Upper lobe of right lung (tissue), 1 donor: ENCODE measurements around the gene GRIK3. TPM values are rescaled to one million over a fixed set of nuclear protein-coding genes. Genes with fewer than 3 reads are reported as not detected.

Experiments used
- ATAC-seq: fragments of 200-7000 bp; cut with Tn5 transposase; one replicate; pipeline ENCODE4 v1.9.1; 2020; ENCODE audit warnings: mild to moderate bottlenecking, moderate library complexity
- DNase-seq: peaks from one replicate; pipeline ENCODE4 v3.0.0-alpha.2; 2020
- H3K27ac ChIP-seq: fragments of 200-600 bp; one replicate; pipeline ENCODE4 v1.8.0; 2022
- H3K27me3 ChIP-seq: fragments of 200-600 bp; one replicate; pipeline ENCODE4 v1.8.0; 2022; ENCODE audit warnings: mild to moderate bottlenecking
- H3K36me3 ChIP-seq: fragments of 200-600 bp; one replicate; pipeline ENCODE4 v1.8.0; 2022
- H3K4me1 ChIP-seq: fragments of 200-600 bp; one replicate; pipeline ENCODE4 v1.8.0; 2022
- H3K4me3 ChIP-seq: fragments of 200-600 bp; one replicate; pipeline ENCODE4 v1.8.0; 2022; ENCODE audit warnings: mild to moderate bottlenecking
- H3K9me3 ChIP-seq: fragments of 200-600 bp; one replicate; pipeline ENCODE4 v1.8.0; 2022
- intact Hi-C: fragments of 100-400 bp; cut with DNase I; formaldehyde crosslinking; loops from one replicate; pipeline ENCODE4 v1.11.0; 2022
- total RNA-seq: library from RNA; stranded (reverse); fragmentation: NEBNext Ultra II Directional; extraction: Animal tissue kit (Norgen Biotek cat#: 25700); gene quantifications from one replicate; pipeline ENCODE4 v1.2.1, GENCODE V29; 2021
- TF ChIP-seq, protein P1 (sequence below): fragments of 200-600 bp; IDR thresholded peaks from one replicate; pipeline ENCODE4 v1.8.0; 2022; ENCODE audit warnings: antibody characterized with exemption
- donor health status: DM: no; HTN: yes; CAD: no; lungs with severe emphysema.

GRIK3 gene
- total RNA-seq, 1 donor from 2014 or later: not detected

DNA sequence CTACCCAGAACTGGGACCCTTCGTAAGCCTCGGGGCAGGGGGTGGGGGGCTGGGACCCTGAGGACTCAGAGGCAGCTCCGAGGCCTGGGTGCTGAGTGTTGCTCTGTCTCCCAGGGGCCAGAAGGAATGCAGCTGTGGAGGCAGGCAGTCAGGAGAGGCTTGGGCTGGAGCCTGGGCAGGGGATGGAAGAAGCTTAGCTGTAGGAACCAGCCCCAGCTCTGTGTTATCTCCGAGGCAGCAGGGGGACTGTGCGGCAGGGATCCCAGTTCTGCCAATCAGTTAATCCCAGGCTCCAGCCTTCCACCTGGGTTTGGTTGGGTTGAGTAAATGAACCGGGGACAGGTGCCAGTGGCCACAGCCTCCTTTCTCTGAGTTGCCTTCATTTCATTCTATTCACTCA lies 8.2 kb upstream of the GRIK3 start:
- H3K36me3 ChIP-seq: no peaks in the 10 kb centered on the region
- no peak for ATAC-seq
- H3K4me1 ChIP-seq: no peaks in the 10 kb centered on the region
- no peak overlapping the region for H3K27ac ChIP-seq
- DNase-seq: no peak
- no peaks in the 10 kb centered on the region for H3K9me3 ChIP-seq
- H3K27me3 ChIP-seq: peaks cover 62% of the 10 kb centered on the region
- no peak overlapping the region for H3K4me3 ChIP-seq
- intact Hi-C loops: no loop called here
- TF ChIP-seq, protein P1, sequence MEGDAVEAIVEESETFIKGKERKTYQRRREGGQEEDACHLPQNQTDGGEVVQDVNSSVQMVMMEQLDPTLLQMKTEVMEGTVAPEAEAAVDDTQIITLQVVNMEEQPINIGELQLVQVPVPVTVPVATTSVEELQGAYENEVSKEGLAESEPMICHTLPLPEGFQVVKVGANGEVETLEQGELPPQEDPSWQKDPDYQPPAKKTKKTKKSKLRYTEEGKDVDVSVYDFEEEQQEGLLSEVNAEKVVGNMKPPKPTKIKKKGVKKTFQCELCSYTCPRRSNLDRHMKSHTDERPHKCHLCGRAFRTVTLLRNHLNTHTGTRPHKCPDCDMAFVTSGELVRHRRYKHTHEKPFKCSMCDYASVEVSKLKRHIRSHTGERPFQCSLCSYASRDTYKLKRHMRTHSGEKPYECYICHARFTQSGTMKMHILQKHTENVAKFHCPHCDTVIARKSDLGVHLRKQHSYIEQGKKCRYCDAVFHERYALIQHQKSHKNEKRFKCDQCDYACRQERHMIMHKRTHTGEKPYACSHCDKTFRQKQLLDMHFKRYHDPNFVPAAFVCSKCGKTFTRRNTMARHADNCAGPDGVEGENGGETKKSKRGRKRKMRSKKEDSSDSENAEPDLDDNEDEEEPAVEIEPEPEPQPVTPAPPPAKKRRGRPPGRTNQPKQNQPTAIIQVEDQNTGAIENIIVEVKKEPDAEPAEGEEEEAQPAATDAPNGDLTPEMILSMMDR: no peak

DNA sequence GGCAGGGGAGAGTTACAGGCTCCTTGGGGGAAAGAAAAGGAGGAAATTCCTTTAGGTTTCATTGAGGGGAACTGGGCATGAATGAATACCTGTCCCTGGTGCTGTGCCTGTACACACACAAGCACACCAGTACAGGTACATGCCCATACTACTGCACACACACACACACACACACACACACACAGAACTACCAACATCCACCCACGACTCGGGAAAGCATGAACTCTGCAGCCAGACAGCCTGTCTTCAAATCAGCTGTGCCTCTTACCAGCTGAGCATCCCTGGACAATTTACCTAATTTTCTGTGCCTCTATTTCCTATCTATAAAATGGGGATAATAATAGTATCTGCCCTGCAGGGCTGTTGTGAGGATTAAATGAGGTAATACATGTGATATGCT lies 7.2 kb upstream of the GRIK3 start:
- H3K27me3 ChIP-seq: peaks cover 71% of the 10 kb centered on the region
- no peak overlapping the region for H3K4me3 ChIP-seq
- intact Hi-C loops: no loop called here
- ATAC-seq (no peak), DNase-seq (no peak)
- no peaks in the 10 kb centered on the region for H3K9me3 ChIP-seq
- no peak overlapping the region for H3K27ac ChIP-seq
- TF ChIP-seq, protein P1: no peak
- no peaks in the 10 kb centered on the region for H3K36me3 ChIP-seq
- no peaks in the 10 kb centered on the region for H3K4me1 ChIP-seq

DNA sequence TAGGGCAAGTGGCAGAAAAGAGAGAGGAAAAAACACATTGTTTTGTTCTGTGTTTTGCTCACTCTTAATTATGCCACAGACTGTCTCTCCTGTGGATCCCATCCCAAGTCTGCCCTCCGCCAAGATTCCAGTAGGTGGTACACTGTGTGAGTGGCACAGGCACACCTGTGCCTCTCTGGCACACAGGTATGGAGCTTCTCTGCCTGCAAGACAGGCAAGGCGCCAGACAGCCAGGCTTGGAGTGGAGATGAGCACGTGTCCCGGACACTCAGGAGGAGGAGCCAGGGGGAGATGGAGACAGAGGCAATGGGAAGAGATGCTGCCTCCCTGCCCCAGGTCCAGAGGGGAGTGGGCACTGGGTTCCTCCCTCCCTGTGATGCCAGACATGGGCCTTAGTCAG lies 6.5 kb upstream of the GRIK3 start:
- Histone ChIP-seq H3K27ac (no peak overlapping the region), H3K27me3 (peaks cover 78% of the 10 kb centered on the region), H3K9me3 (no peaks in the 10 kb centered on the region), H3K4me1 (no peaks in the 10 kb centered on the region), H3K36me3 (no peaks in the 10 kb centered on the region), H3K4me3 (no peak overlapping the region)
- intact Hi-C loops: no loop called here
- ATAC-seq (no peak), DNase-seq (no peak)
- TF ChIP-seq, protein P1: no peak

DNA sequence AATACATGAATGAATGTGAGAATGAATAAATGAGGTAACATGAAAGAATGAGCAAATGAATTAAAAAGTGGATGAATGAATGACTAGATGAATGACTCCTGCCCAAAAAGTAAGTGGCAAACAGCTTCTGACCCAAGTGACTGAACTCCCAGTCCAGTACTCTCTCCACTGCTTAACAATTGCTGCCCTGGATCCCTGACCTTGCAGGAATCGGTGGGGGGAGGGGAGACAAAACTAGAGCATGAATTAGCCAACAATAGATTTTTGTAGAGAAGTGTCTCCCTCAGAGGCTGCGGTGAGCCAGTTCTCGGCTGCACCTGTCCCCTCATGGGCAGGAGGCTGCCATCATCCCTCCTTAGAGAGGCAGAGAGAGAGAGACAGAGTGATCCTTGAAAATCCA lies 5.9 kb upstream of the GRIK3 start:
- H3K9me3 ChIP-seq: no peaks in the 10 kb centered on the region
- no peaks in the 10 kb centered on the region for H3K36me3 ChIP-seq
- H3K4me3 ChIP-seq: no peak overlapping the region
- H3K27ac ChIP-seq: no peak overlapping the region
- no peaks in the 10 kb centered on the region for H3K4me1 ChIP-seq
- DNase-seq (no peak), ATAC-seq (no peak)
- peaks cover 81% of the 10 kb centered on the region for H3K27me3 ChIP-seq
- TF ChIP-seq, protein P1: no peak
- intact Hi-C loops: no loop called here

DNA sequence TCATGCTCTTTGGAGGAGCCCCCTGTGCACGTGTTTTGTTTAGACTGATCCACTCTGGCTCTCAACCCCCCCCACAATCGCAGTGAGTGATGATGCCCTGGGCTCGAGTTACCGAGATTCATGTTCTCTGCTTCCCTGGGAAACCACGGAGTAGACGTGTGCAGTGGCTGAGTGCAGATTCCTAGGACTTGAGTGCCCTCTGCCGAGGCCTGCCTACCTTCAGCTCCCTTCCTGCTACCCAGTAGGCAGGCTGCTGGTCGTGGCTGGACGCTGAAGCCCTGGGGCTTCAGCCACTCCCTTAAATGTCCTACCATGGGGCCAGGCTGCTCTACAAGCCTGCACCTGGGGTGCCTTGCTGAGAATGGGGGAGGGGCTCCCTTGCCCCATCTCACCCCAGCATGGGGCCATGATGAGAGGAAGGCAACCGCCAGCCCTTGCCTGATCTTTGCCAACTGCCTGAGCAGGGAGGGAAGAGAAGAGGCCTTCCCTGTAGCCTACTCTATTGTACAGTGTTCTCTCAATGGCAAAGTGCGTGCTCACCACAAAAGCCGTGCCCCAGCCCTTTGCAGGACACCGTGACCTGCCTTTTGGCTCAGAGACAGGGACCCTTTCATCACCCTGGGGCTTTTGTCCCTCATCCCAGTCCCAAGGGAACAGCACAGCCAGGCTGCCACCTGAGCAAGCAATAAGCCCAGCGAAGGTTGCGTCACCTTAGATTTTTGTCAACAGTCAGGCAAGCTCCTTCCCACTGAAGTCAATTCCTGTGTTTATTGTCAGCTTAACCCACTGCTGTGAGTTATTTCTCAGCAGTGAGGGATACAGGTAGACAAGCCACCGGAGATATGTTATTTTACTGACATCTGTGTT lies 4.1 kb upstream of the GRIK3 start:
- Histone ChIP-seq H3K4me3 (no peak overlapping the region), H3K36me3 (no peaks in the 10 kb centered on the region), H3K9me3 (no peaks in the 10 kb centered on the region), H3K4me1 (no peaks in the 10 kb centered on the region), H3K27ac (no peak overlapping the region), H3K27me3 (peaks cover 92% of the 10 kb centered on the region)
- intact Hi-C loops: no loop called here
- TF ChIP-seq, protein P1: no peak
- DNase-seq: no peak
- ATAC-seq: peak; percentile 33
